A549 (cell line): ENCODE measurements around the gene UTP3. TPM values are rescaled to one million over a fixed set of nuclear protein-coding genes. Genes with fewer than 3 reads are reported as not detected.

Source experiments
- ATAC-seq, 2 experiments: fragments of 200-7000 bp in 1 of 2; fragments of >200 bp in 1 of 2; cut with Nextera tagmentation in 1 of 2; cut with Tn5 transposase in 1 of 2; 3 replicates each; pipeline versions ENCODE4 v1.8.0 to v1.9.1; 2018 to 2020; ENCODE audit warnings: mild to moderate bottlenecking in 1 of 2, moderate library complexity in 1 of 2
- CTCF ChIA-PET: fragments of 300-600 bp; sonication (Branson Sonifier 250); formaldehyde crosslinking; extraction: SDS; loops from one replicate; lab custom pipeline; 2021; ENCODE audit warnings: antibody characterized with exemption, inconsistent platforms; lab: Yijun Ruan, JAX
- POLR2A ChIA-PET: fragments of 350-600 bp; formaldehyde crosslinking; extraction: SDS; loops from one replicate; lab custom pipeline; 2021; ENCODE audit warnings: antibody characterized with exemption, inconsistent platforms; lab: Yijun Ruan, JAX
- DNase-seq, 2 experiments: peaks; one replicate each; pipeline versions ENCODE4 v3.0.0 to v3.0.0-alpha.2; 2011 to 2016; ENCODE audit warnings: low read depth in 1 of 2, low spot score in 1 of 2
- FAIRE-seq: peaks from 2 replicates; lab custom pipeline; 2011; peaks lifted over from hg19 to GRCh38; lab: Jason Lieb, UNC
- H3K27ac ChIP-seq, 2 experiments: fragments of >200 bp; sonication (Bioruptor Twin); formaldehyde crosslinking; 3 replicates each; pipeline ENCODE4 v1.5.1; 2016 to 2017
- H3K4me1 ChIP-seq: fragments of >200 bp; sonication (Bioruptor Twin); formaldehyde crosslinking; 3 replicates; pipeline ENCODE4 v1.6.1; 2016
- H3K4me2 ChIP-seq: fragments of >200 bp; sonication (Bioruptor Twin); formaldehyde crosslinking; 3 replicates; pipeline ENCODE4 v1.6.1; 2016
- H3K4me3 ChIP-seq: fragments of >200 bp; sonication (Bioruptor Twin); formaldehyde crosslinking; 3 replicates; pipeline ENCODE4 v1.5.1; 2016
- H3K9me3 ChIP-seq: fragments of >200 bp; sonication (Bioruptor Twin); formaldehyde crosslinking; 3 replicates; pipeline ENCODE4 v1.6.1; 2016
- BCL3 ChIP-seq: fragments of >200 bp; sonication (Bioruptor Twin); formaldehyde crosslinking; IDR thresholded peaks from 3 replicates; pipeline ENCODE4 v1.6.1; 2016
- BHLHE40 ChIP-seq: IDR thresholded peaks from 2 replicates; pipeline ENCODE4 v1.6.1; 2012; ENCODE audit warnings: low read depth, low read length, inconsistent platforms
- CEBPB ChIP-seq, 2 experiments: fragments of >200 bp in 1 of 2; sonication (Bioruptor Twin) in 1 of 2; formaldehyde crosslinking in 1 of 2; IDR thresholded peaks; 2 replicates each; pipeline ENCODE4 v1.6.1; 2012 to 2016
- CTCF ChIP-seq: fragments of >200 bp; sonication (Bioruptor Twin); formaldehyde crosslinking; IDR thresholded peaks from 3 replicates; pipeline ENCODE4 v1.5.1; 2016
- FOSL2 ChIP-seq, 2 experiments: fragments of 450-650 bp in 1 of 2; fragments of >200 bp in 1 of 2; sonication (Bioruptor Twin) in 1 of 2; formaldehyde crosslinking; IDR thresholded peaks; 2 replicates each; pipeline versions ENCODE4 v1.5.0 to v1.6.1; 2016 to 2020; ENCODE audit warnings: mild to moderate bottlenecking in 1 of 2, moderate library complexity in 1 of 2
- FOXS1 ChIP-seq: fragments of 250-450 bp; sonication (Bioruptor Pico); IDR thresholded peaks from 2 replicates; pipeline ENCODE4 v1.5.0; 2020; ENCODE audit warnings: mild to moderate bottlenecking, moderate library complexity
- HOXA7 ChIP-seq: fragments of 250-450 bp; sonication (Bioruptor Pico); IDR thresholded peaks from 2 replicates; pipeline ENCODE4 v1.5.0; 2020; ENCODE audit warnings: mild to moderate bottlenecking, moderate library complexity
- MAFK ChIP-seq: fragments of 450-650 bp; IDR thresholded peaks from 2 replicates; pipeline ENCODE4 v1.6.1; 2014; ENCODE audit not compliant: partially characterized antibody
- MAX ChIP-seq: IDR thresholded peaks from 2 replicates; pipeline ENCODE4 v1.6.1; 2012
- NFE2L2 ChIP-seq: fragments of 150-350 bp; conservative IDR thresholded peaks from 2 replicates; pipeline ENCODE4 v1.6.1; 2014; ENCODE audit warnings: low read length
- RAD21 ChIP-seq, 2 experiments: fragments of >200 bp in 1 of 2; sonication (Bioruptor Twin) in 1 of 2; formaldehyde crosslinking in 1 of 2; IDR thresholded peaks in 1 of 2; conservative IDR thresholded peaks in 1 of 2; 2 replicates in 1 of 2; 3 replicates in 1 of 2; pipeline ENCODE4 v1.6.1; 2012 to 2018; ENCODE audit warnings: inconsistent platforms in 1 of 2
- RFX5 ChIP-seq: fragments of 450-650 bp; IDR thresholded peaks from 2 replicates; pipeline ENCODE4 v1.7.1; 2014; ENCODE audit warnings: antibody characterized with exemption, mild to moderate bottlenecking, moderate library complexity
- RNF2 ChIP-seq: fragments of 200-600 bp; sonication (generic); IDR thresholded peaks from 2 replicates; pipeline ENCODE4 v1.6.1; 2016; ENCODE audit warnings: low read depth, mild to moderate bottlenecking, antibody characterized with exemption, moderate library complexity, borderline replicate concordance
- TP53 ChIP-seq: fragments of 250-450 bp; sonication (Bioruptor Pico); IDR thresholded peaks from 2 replicates; pipeline ENCODE4 v1.5.0; 2021; ENCODE audit warnings: mild to moderate bottlenecking, moderate library complexity
- ZNF302 ChIP-seq: fragments of 250-450 bp; sonication (Bioruptor Pico); IDR thresholded peaks from 2 replicates; pipeline ENCODE4 v1.9.0; 2021; ENCODE audit warnings: inconsistent platforms, mild to moderate bottlenecking, moderate library complexity
- WGBS: methylation state at CpG from one replicate; pipeline ENCODE4 v1.1.6; 2017; ENCODE audit errors: missing lambda C conversion rate; 5-methylcytosine and 5-hydroxymethylcytosine counted together
- polyA plus RNA-seq, 4 experiments: library from polyadenylated mRNA; depleted of rRNA in 3 of 4; stranded (reverse); fragments of >200 nt; fragmentation: RNase III in 1 of 4; extraction: RNeasy Plus Mini Kit Qiagen cat#74134 plus additional on column Dnase treatment in 1 of 4; gene quantifications; 2 replicates in 3 of 4; 3 replicates in 1 of 4; pipeline ENCODE4 v1.2.3, GENCODE V29; 2011 to 2017
- TF ChIP-seq, protein P1 (sequence below): fragments of 250-450 bp; sonication (Bioruptor Pico); IDR thresholded peaks from 2 replicates; pipeline ENCODE4 v1.5.0; 2021; ENCODE audit warnings: mild to moderate bottlenecking, moderate library complexity, borderline replicate concordance
- TF ChIP-seq, protein P2 (sequence below): fragments of >200 bp; sonication (Bioruptor Twin); formaldehyde crosslinking; IDR thresholded peaks from 2 replicates; pipeline ENCODE4 v1.6.1; 2016

UTP3 gene
- polyA plus RNA-seq, 2 of the 4 experiments (the other 2 are of a cell fraction) = 24.8 to 44.6 TPM

DNA sequence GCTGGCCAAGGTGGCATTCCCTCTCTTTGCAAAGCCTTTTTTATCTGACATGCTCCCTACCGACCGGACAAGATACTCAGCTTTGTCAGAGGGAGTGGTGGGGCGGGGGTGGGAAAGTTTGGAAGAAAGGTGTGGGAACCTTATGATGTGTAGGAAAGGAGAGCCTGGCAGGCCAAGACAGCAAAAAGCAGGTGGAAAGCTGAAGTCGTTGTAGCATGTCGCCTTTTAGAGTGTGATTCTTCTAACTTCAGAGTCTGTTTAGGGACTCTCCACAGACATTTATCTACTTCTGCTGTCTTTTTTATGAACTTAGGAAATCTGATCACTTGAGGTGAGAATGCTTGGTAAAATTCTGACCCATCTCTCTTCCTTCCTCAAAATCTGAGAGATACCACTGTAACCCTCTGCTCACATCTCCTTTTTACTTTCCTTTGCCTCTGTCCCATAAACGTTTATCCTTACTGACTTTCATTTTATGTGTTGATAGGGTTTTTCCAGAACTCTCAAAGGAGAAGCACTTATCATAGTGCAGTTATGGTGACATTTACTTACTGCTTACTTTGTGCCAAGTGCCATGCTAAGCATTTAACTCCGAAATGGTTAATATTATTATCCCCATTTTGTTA is 25.2 kb downstream of the UTP3 start:
- no peak for TF ChIP-seq ZNF302
- TF ChIP-seq RFX5 = no peak
- no peak for TF ChIP-seq TP53 (CRISPR knock-in tag)
- no peak for TF ChIP-seq CEBPB (IDR thresholded peaks at IDR 0.05)
- TF ChIP-seq NFE2L2 = no peak
- TF ChIP-seq, protein P1, sequence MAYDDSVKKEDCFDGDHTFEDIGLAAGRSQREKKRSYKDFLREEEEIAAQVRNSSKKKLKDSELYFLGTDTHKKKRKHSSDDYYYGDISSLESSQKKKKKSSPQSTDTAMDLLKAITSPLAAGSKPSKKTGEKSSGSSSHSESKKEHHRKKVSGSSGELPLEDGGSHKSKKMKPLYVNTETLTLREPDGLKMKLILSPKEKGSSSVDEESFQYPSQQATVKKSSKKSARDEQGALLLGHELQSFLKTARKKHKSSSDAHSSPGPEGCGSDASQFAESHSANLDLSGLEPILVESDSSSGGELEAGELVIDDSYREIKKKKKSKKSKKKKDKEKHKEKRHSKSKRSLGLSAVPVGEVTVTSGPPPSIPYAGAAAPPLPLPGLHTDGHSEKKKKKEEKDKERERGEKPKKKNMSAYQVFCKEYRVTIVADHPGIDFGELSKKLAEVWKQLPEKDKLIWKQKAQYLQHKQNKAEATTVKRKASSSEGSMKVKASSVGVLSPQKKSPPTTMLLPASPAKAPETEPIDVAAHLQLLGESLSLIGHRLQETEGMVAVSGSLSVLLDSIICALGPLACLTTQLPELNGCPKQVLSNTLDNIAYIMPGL = no peak
- TF ChIP-seq CTCF = no peak
- TF ChIP-seq FOSL2 (IDR thresholded peaks at IDR 0.05) = no peak
- TF ChIP-seq FOSL2 (CRISPR knock-in tag; IDR thresholded peaks at IDR 0.05) = no peak
- no peak for TF ChIP-seq BHLHE40
- TF ChIP-seq, protein P2, sequence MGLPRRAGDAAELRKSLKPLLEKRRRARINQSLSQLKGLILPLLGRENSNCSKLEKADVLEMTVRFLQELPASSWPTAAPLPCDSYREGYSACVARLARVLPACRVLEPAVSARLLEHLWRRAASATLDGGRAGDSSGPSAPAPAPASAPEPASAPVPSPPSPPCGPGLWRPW = no peak
- ChIA-PET POLR2A (interaction anchor here (0.6 kb wide), 1 partner anchor 9 kb away, joined by 6 read pairs; no protein-coding TSS in a partner anchor), CTCF (interaction anchor here (1.4 kb wide), 1 partner anchor 9 kb away, joined by 3 read pairs; no protein-coding TSS in a partner anchor)
- no peaks in the 10 kb centered on the region for H3K9me3 ChIP-seq
- WGBS = 66% methylated on average over 6 of the region's 7 CpGs
- FAIRE-seq (no peak), DNase-seq (no peak), ATAC-seq (no peak)
- H3K4me2 ChIP-seq = peak overlapping the region; percentile 40; the same call in 2 of the 3 replicates
- H3K4me3 ChIP-seq = no peak overlapping the region
- H3K4me1 ChIP-seq = peaks cover 34% of the 10 kb centered on the region; the same call in 2 of the 3 replicates
- peak overlapping the region; percentile 0 to 7; a peak in 3 of 6 replicates for H3K27ac ChIP-seq

DNA sequence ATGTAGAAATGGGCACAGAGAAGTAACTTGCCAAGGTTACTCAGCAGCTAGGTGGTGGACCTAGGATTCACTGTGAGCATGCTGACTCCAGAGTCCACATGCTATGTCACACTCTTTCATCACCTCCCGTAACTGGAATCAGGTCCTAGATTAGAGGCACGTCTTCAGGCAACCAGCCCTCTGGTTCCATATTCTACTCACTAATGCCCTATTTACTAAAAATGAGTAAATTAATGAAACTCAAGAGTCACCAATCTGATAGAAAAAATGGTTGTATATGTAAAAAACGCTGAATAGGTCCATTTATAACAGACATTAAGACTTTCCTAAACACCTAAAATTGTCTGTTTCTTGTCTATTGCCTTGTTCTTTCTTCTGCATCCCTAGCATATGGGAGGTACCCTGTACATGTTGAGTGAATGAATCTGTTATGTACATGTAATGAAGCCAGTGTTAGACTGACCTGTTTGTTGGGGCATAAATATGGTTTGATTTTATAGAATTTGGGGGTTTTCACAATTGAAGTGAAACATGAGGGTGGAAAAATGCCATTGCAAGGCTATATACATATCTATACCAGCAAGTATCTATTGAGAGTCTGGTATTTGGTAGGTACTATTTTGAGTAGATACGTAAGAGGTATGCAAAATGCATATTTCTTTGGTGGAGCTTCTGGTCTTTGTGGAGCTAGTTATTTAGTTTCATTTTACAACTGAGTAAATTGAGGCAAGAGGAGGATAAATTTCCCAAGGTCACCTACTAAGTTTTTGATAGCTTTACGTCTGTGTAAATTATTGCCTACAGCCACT is 26.0 kb downstream of the UTP3 start:
- ATAC-seq (peak; percentile 32 to 74; a peak in 2 of 6 replicates), DNase-seq (no peak), FAIRE-seq (no peak)
- H3K4me2 ChIP-seq = peak overlapping the region; percentile 40; the same call in 2 of the 3 replicates
- H3K4me3 ChIP-seq = no peak overlapping the region
- ChIA-PET CTCF (interaction anchor here (1.4 kb wide), 1 partner anchor 10 kb away, joined by 3 read pairs; no protein-coding TSS in a partner anchor), POLR2A (interaction anchor here (1.6 kb wide), 1 partner anchor 9 kb away, joined by 4 read pairs; no protein-coding TSS in a partner anchor)
- H3K27ac ChIP-seq = peak overlapping the region; percentile 6 to 7; a peak in 3 of 6 replicates
- H3K4me1 ChIP-seq = peaks cover 27% of the 10 kb centered on the region; the same call in 2 of the 3 replicates
- TF ChIP-seq RAD21 (conservative IDR thresholded peaks at IDR 0.05 in 1 of 2, IDR thresholded peaks at IDR 0.05 in 1 of 2) = no peak
- TF ChIP-seq MAFK = peak; percentile 14
- no peaks in the 10 kb centered on the region for H3K9me3 ChIP-seq
- 72% methylated on average over 5 of the region's 5 CpGs for WGBS

DNA sequence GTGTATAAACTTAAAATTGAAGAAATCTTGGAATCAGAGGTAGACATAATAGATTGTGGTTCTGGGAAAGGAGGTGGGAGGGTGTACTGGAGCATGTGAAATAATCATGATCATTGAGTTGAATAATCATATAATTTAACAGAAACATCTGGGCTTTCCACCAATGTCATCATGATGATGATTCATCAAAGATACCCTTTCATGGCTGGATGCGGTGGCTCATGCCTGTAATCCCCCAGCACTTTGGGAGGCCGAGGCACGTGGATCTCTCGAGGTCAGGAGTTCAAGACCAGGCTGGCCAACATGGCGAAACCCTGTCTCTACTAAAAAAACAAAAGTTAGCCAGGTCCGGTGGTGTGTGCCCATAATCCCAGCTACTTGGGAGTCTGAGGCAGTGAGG is 26.8 kb downstream of the UTP3 start:
- ATAC-seq = no peak

More for the DNA sequence above, 26.8 kb downstream of the UTP3 start:
- 93% methylated on average over 6 of the region's 6 CpGs for WGBS
- no peak overlapping the region for H3K4me2 ChIP-seq
- POLR2A ChIA-PET = interaction anchor here (1.6 kb wide), 1 partner anchor 9 kb away, joined by 4 read pairs; no protein-coding TSS in a partner anchor
- no peaks in the 10 kb centered on the region for H3K9me3 ChIP-seq
- peaks cover 19% of the 10 kb centered on the region; the same call in 2 of the 3 replicates for H3K4me1 ChIP-seq
- no peak for TF ChIP-seq HOXA7 (CRISPR knock-in tag)
- TF ChIP-seq RNF2 = no peak
- TF ChIP-seq BCL3 = no peak
- TF ChIP-seq FOXS1 (CRISPR knock-in tag) = no peak
- no peak for TF ChIP-seq MAX
- no peak for DNase-seq
- H3K27ac ChIP-seq = no peak overlapping the region
- CTCF ChIA-PET = no interaction called here
- H3K4me3 ChIP-seq = no peak overlapping the region
- no peak for FAIRE-seq
